Measurements from ENCODE around the gene TAP1. TPM values are rescaled to one million over a fixed set of nuclear protein-coding genes. Genes with fewer than 3 reads are reported as not detected.

Gene TAP1
- total RNA-seq, 1 donor from 2014 or later, result 57.6 TPM

GRCh38 chr6:32842021-32842650 lies 11.4 kb downstream of the TAP1 start:
- DNase-seq (ENCODE audit: low read depth), result no peak

GRCh38 chr6:32840604-32841246 lies 12.8 kb downstream of the TAP1 start:
- no peak for DNase-seq (ENCODE audit: low read depth)

DNA sequence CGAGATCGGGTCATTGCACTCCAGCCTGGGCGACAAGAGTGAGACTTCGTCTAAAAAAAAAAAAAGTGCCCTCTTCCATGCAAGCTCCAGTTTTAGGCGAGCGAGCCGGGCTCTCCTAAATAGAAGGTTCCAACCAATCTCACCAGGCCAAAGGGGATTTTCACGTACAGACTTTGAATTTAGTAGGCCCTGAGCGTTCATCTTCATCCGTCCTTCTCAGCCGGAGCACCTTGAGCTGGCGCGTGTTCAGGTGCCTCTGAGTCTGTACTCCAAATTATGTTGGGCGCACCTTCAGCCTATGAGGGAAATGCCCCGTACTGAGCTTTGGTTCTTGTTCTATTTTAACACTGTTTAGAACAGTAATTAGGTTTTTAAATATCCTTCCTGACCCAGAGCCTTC lies 14.1 kb downstream of the TAP1 start:
- no peak for DNase-seq (ENCODE audit: low read depth)

GRCh38 chr6:32838114-32838958 lies 15.2 kb downstream of the TAP1 start, which contains the start of gene TAP2:
Gene TAP2, minus strand, starts transcription at chr6:32838739. Its CDS starts 506 bp downstream, at chr6:32838233.
- DNase-seq (ENCODE audit: low read depth), result peak; percentile 73

- DNase-seq (ENCODE audit: low read depth), result no peak
These were observed 15.8 kb downstream of the TAP1 start for GRCh38 chr6:32837651-32838113.

DNA sequence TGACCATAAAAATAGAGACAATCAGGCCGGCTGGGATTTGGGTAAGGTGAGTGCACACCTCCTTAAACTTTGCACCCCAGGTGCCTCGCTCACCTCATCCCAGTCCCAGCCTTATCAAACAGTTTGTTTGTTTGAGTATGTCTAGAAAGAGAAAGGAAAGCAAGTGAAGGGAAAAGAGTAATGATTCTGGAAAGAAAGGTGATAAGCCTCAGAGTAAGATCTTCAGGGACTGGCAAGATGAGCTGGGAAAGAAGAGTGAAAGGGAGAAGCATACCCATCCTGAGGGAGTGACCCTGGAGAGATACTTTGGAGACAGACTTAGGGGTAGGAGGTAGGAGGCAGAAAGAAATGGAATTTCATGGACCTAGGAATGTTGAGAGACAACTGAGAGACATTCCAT lies 16.6 kb downstream of the TAP1 start:
- no peak for DNase-seq (ENCODE audit: low read depth)

DNA sequence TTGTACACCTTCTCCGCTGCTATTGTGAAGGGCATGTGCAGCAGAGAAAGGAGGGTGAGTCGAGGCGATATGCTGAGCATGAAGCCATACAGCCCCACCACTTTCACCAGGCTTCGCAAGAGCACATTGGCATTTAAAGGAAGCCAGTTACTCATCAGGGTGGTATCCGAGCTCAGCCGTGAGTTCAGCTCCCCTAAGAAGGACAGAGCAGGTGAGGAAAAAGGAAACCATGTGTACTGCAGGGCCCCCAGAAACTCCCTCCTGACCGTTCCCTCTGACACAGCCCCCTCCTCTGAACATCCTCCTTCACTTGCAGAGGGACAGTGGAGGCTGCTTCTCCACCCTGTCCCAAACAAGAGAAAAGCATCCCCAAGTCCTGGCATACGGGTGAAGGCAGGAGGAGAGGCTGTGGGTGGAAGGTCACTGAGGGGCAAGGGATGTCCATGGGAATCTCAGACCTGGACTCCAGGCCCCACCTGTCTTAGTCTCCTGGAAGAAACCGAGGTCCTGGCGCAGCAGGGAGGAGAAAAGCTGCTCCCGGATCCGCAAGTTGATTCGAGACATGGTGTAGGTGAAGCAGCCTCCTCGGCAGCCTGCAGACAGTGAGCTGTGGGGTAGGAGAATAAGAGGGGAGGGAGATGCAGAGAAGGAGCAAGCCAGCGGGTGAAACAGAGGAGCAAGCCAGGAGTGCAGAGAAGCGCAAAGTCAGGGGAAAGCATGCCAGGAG lies 18.2 kb downstream of the TAP1 start:
- DNase-seq (ENCODE audit: low read depth), result no peak

DNA sequence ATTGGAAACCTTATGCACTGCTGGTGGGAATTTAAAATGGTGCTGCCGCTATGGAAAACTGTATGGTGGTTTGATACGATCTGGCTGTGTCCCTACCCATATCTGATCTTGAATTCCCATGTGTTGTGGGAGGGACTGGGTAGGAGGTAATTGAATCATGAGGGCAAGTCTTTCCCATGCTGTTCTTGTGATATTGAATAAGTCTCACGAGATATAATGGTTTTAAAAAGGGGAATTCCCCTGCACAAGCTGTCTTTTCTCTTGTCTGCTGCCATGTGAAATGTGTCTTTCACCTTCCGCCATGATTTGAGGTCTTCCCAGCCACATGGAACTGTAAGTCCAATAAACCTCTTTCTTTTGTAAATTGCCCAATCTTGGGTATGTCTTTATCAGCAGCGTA lies 19.8 kb downstream of the TAP1 start:
- DNase-seq (ENCODE audit: low read depth), result no peak

GRCh38 chr6:32832535-32832934 lies 21.0 kb downstream of the TAP1 start:
- no peak for DNase-seq (ENCODE audit: low read depth)

- no peak for DNase-seq (ENCODE audit: low read depth)
These were observed 22.6 kb downstream of the TAP1 start for GRCh38 chr6:32830936-32831335.

DNA sequence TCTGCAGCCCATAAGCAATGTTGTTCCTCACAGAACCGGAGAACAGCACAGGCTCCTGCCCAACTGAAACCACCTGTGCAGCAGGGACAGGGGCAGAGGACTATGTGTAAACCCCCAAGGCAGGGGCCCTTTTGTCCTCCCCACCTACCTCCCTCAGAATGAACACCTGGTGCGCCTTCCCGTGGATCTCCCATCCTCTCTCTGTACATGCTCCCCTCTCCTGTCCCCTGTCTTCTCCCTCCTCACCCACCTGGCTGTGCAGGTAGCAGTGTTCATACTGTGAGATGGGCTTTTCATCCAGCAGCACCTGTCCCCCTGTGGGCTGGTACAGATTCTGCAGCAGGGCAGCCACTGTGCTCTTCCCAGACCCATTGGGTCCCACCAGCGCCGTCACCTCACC lies 23.5 kb downstream of the TAP1 start:
- no peak for DNase-seq (ENCODE audit: low read depth)

- DNase-seq (ENCODE audit: low read depth), result no peak
These were observed 24.0 kb downstream of the TAP1 start for GRCh38 chr6:32829495-32829894.

DNA sequence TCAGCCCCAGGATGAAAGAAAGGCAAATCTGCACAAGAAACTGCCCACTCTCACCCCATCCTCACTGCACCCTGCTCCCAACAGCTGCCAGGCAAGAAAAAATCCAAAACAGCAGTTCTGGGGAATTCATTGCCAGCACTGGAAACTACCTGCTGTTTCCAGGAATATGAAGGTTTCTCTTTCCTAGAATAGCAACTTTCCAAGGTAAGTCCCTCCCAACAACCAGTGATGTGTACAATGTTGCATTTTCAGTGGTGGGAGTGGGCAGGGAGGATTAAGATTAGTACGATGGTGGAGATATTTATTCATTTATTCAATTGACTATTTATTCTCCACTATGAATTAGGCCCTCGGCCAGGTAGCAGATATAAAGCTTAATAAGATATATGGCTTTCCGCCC lies 26.5 kb downstream of the TAP1 start:
- no peak for DNase-seq (ENCODE audit: low read depth)

- peak; percentile 64 for DNase-seq (ENCODE audit: low read depth)
These were observed 27.5 kb downstream of the TAP1 start for GRCh38 chr6:32825966-32826365.

GRCh38 chr6:32819729-32820128 lies 33.8 kb downstream of the TAP1 start:
- peak; percentile 99 for DNase-seq (ENCODE audit: low read depth)

DNA sequence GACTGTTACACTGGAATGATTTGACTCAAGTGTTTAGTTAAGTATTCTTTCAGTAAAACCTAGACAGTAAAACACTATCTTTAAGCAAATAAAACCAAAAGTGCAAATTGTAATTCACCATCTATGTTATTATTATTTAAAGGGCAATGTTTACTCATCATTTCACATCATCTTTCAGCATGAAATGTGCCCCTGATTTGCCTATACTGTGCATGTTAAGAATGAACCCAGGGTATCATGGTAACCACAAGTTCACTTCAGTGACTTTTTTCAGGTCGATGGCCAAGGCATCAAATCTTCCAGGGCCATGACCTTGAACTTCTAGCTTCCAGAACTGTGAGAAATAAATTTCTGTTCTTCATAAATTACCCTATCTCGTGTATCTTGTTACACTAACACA lies 34.6 kb downstream of the TAP1 start:
- DNase-seq (ENCODE audit: low read depth), result no peak

DNA sequence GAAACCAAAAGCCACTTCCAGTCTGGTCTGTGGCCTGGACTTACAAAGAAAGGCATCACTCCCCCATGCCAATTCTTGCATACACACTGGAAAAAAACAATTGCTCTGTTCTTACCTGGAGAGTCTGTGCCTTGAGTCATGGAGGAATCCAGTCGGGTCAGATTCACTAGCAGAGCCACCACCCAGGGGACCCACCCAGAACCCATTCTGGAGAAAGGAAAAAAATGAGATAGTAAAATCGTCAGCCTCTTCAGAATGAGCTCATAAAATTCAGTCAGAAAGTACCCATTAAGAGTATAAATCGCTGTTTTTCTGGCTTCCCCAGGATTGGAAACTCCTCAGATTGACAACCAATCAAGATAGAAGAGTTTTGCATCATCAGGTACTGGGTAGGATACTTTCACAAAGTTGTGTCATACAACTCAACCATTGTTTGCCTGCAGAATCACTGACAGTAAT lies 36.7 kb downstream of the TAP1 start, which contains the start of gene HLA-DOB:
Gene HLA-DOB, minus strand, starts transcription at position 257 of the 459 bp plus-strand sequence. Its CDS starts 51 bp downstream, at position 206.
- DNase-seq (ENCODE audit: low read depth), result peak; percentile 72

DNA sequence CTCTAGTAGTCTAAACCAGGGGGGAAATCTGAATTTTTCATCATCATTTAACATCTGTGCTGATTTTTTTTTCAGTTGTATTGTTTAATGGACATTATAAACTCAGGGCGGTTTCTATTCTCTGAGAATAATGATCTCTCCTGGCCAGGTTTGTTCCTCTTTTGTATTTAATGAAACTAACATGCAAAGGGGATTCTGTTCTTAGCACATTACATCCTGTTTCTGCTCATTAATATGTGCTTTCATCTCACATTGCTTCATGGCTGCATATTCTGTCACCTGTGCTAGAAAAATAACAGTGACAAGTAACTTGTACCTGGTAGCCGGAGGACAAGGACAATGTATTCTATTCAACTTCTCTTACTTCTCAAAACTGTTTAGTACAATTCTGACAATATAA lies 37.5 kb downstream of the TAP1 start:
- DNase-seq (ENCODE audit: low read depth), result no peak

GRCh38 chr6:32815115-32815514 lies 38.4 kb downstream of the TAP1 start:
- peak; percentile 9 for DNase-seq (ENCODE audit: low read depth)

DNA sequence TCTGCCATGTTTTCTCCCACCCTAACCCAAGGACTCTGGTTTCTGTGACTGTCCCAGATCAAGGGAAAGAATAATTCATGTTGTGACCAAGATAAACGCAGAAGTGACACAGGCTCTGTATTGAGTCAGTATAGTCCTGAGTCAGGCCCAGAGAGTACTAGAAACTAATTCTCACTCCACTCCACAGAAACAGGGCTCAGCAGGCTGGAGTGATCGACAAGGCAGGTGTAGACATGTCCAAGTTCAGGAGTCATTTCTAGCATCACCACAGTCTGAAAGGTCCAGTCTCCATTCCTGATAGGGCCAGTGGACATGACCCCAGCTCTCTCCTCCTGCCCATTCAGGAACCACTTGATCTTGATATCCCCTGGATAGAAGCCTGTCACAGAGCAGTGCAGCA lies 39.4 kb downstream of the TAP1 start:
- no peak for DNase-seq (ENCODE audit: low read depth)

GRCh38 chr6:32809171-32809570 lies 44.3 kb downstream of the TAP1 start:
- DNase-seq (ENCODE audit: low read depth), result no peak

Data from renal cortical epithelial cell (primary cell).